HG03442 (cell line): ENCODE measurements around the gene PHIP.
"Not testable (repeated sequence)": the region's sequence is repeated elsewhere in the genome, so short reads cannot be mapped to it uniquely, and the experiment has no call there.

Experiments used
- ATAC-seq: cut with Tn5 transposase; IDR thresholded peaks from one replicate; pipeline ENCODE4 v1.9.1; 2021; ENCODE audit warnings: mild to moderate bottlenecking, moderate library complexity; ENCODE audit not compliant: unreplicated experiment

PHIP gene

DNA sequence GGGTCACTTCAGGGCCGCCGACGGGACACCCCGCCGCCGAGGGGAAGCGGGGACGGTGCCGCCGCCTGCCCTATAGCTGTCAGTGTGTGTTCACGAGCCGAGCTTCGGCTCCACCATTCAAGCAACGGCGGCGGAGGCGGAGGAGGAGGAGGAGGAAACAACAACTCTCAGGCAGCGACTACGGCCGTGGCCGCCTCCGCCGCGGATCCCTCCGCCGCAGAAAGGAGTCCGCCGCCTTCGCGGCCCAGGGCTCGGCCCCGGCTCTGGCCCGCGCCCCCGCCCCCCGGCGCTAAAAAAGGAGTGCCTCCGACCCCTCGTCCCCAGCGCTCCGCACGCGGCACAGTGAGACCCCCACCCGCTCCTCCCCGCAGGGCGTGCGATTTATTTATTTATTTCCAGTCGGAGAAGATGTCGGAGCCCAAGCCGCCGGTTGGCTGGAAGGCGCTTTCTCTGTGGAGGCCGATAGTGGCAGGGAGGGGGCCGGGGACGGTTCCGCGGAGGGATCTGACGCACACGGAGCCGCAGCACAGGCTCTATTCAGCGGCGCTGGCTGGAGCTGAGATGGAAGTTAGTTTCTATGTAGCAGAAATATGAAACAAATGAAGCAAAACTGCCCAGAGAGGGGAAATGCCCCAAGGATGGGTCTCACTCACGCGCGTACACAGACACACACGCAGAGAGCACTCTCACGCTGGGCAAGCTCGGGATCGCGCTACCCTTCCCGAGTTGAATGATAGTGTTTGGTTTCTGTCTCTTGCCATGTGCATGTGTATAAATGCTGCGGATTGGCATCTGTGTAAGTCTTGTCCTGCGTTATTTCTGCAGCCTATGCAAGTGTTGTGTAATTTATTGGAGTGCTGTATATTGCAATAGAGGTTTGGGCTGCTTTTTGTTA lies at the start of gene PHIP:
PHIP (minus strand) TSS at position 180 of the 895 bp plus-strand sequence. CDS start 186 bp downstream, outside the sequence.
- peak; percentile 64 for ATAC-seq

DNA sequence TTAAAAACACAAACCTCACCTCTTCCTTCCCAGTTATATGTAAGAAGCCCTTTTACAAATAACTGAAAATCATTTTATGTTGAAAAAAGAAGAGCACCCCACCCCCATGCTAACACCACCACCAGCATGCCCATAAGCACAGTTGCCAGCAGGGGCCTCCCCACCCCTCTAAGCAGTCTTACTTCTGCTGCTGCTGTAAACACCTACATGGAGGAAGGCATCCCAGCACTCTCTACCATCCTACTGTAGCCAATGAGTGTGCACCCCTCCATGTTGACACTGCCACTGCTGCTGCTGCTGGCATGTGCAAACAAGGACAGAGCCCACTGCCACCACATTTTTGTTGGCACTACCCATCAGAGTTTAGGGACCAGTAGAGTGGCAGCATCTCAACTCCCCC lies 49.6 kb upstream of the PHIP start:
- no peak for ATAC-seq

DNA sequence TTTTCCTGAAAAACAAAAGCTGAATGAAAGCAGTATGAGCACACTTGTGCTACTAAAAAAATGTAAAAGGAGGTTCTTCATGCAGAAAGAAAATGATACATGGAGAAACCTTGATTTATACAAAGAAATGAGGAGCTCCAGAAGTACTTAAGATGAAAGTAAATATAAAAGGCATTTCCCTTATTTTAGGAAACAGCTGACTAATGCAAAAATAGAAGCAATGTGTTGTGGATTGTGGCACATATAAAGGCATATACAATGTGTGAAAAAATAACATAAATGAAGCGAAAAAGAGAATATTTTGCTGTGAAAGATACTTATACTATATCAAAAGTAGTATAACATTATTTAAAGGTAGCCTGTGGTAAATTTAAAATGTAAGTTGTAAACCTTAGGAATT lies 41.2 kb upstream of the PHIP start:
- no peak for ATAC-seq

DNA sequence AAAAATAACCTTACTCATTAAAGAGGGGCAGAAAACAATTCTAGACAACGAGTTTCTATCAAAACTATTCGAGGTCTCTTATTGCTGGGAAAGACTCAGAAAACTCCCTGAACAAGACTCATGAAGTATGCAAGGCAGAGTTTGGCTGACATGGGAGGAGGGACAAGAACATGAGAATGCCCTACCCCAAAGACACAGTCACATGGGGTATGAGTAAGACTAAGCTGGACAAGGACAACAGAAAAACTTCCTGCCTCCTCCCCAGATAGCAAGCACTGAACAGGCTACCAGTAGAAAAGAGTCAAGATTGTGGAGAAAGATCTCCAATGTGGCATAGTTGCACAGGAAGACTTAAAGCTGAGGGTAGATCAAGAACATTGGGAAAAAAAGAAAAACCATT lies 39.7 kb upstream of the PHIP start:
- no peak for ATAC-seq

DNA sequence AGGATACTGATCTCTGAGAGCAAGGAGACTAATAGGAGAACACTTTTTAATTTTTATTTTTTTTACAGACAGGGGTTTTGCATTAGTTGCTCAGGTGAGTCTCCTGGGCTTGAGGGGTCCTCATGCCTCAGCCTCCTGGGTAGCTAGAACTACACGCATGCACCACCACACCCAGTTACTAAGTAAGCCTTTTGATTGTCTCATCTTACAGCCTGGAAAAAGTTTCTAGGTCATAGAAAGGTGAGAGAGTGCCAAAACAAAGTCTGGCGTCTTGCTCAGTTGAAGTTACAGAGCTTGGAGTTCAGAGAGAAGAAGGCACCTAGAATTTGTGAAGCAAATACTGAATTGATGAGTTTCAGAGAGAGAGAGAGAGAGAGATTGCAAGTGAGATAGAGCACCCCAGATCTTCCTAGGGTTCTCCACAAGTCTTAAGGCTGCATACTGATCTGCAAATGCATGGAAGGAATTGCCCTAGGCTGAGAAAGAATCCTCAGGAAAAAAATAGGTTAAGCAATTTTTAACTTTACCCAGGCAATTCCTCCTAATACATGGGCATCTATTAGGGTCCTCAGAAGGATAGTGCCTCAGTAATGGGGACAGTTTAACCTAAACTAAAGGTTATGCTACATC lies 37.6 kb upstream of the PHIP start:
- ATAC-seq: no peak

DNA sequence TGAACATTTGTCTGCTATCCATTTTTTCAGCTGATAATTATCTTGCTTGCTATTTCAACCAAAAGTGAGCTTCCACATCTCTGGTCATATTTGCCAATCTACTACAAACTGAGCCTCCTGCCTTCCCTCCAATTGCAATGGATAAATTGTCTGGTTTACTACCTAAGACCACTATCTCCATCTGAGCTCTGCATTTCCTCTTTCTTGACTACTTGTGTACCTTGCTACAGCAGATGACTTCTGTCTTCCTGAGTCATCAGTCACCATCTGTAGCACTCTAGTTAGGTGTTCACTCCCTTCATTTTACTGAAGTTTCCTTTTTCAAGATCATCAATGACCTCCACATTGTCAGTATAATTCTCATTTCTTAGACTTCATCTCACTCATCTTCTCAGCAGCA lies 33.5 kb upstream of the PHIP start:
- ATAC-seq: no peak

DNA sequence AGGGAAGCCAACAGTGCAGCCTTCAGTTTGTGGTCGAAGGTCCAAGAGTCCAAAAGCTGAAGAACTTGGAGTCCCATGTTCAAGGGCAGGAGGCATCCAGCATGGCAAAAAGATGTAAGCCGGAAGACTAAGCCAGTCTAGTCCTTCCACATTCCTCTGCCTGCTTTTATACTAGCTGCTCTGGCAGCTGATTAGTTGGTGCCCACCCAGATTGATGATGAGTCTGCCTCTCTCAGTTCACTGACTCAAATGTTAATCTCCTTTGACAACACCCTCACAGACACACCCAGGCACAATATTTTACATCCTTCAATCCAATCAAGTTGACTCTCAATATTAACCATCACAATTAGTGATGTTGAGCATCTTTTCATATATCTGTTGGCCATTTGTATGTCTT lies 23.1 kb upstream of the PHIP start:
- no peak for ATAC-seq

DNA sequence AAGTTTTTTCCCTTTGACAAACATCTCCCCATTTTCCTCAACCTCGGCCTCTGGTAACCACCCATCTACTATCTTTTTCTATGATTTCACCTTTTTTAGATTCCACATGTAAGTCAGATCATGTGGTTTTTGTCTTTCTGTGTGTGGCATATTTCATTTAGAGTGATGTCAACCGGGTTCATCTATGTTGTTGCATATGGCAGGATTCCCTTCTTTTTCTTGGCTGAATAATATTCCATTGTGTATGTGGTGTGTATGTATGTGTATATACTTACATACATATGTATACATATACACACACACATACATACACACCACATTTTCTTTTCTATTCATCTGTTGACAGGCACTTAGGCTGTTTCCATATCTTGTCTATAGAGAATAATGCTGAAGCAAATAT lies 22.2 kb upstream of the PHIP start:
- ATAC-seq: no peak

DNA sequence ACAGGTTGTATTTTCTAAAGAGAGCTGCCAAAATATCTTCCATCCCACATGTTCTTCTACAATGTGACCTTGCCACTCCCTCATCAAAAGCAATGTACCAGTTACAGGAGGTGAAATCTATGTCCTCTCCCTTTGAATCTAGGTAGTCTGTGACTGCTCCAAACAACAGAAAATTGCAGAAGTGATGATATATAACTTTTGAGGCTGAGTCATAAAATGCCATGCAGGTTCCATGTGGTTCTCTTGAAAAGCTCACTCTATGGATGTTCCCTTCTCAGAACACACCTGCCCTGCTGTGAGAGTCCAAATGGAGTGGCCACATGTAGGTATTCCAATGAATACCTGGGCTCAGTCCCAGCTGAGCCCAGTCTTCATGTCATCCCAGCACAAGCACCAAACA lies 16.9 kb upstream of the PHIP start:
- ATAC-seq: no peak

DNA sequence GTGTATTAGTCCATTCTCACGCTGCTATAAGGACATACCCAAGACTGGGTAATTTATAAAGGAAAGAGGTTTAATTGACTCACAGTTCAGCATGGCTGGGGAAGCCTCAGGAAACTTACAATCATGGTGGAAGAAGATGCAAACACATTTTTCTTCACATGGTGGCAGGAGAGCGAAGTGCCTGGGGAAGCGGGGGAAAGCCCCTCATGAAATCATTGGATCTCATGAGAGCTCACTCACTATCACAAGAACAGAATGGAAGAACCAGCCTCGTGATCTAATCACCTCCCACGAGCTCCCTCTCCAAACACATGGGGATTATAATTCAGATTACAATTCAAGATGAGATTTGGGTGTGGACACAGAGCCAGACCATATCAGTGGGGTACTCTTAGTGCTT lies 13.7 kb upstream of the PHIP start:
- ATAC-seq: not testable (repeated sequence)

DNA sequence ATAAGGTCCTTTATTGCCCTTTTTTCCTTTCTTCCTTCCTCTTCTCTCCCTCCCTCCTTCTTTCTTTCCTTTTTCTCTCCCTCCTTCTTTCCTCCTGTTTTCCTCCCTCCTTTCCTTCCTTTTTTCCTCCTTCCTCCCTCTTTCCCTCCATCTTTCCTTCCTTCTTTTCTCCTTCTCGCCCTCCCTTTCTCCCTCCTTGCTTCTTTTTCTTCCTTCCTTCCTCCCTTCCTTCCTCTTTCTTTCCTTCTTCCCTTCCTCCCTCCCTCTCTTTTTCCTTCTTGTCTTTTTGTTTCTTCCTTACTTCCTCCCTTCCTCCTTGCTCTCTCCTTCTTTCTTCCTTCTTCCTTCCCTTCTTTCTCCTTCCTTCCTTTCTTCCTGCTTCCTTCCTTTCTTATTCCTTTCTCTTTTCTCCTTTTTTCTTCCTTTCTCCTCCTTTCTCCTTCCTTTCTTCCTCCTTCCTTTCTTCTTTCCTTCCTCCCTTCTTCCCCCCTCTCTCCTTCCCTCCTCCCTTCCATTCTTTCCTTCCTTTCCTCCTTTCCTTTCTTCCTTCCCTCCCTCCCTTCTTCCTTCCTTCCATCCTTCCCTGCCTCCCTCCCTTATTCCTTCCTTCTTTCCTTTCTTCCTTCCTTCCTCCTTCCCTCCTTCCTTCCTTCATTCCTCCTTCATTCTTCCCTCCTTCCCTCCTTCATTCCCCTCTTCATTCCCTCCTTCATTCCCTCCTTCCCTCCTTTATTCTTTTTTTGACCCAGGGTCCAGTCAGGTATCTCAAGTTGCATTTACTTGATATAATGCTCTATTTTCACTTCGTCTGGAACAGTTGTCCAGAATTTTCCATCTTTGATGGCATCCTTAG lies 11.7 kb upstream of the PHIP start:
- ATAC-seq: no peak

DNA sequence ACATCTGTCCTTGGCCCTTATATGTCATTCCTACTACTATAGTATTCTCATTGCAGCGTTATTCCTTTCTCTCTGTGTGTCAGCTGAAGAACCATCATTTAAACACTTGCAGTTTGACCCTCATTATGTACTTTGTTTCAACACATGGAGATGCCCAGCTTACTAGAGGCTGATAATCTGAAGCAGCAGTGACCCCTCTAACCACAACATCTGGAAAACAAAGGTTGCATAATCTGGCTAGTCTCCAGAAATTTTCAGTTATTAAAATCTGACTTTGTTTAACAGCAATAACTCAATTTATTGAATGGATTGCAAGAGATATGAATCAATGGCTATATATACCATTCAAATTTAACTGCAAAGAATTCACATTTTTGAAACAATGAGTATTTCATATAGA lies 6.6 kb upstream of the PHIP start:
- no peak for ATAC-seq

DNA sequence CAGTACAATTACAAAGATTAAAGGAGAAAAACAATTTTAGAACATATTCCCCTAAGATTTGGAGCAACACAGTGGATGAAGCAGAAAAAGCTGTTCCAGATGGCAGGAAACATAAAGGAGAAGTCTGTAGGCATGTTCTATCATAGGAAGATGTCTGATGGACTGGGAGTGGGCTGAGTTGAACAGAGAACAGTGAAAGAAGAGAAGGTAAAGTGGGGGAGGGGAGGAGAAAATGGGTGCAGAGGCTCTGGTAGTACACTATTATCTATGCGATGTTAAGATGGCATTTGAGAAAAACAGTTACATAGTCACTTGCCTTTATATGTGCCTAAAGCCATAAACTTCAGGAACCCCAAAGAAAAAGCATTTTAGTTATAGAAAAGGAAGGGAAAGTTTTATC lies 4.2 kb upstream of the PHIP start:
- no peak for ATAC-seq

DNA sequence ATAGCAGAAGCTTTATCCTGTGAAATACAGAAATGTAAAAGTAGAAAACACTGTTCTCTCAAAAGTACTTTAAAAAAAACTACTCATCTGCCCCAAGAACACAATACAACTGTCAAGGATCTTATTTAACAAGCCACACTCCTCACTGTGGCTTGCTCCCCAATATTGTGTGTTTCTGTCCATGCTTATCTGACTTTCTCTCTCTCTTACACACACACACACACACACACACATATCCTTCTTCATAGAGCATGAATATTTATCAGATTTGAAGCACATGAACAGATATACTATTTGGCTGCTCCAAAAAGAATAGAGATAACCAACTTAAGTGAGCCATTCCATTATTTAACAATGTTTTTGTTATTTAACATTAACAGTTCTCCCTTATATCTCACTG lies 3.6 kb upstream of the PHIP start:
- ATAC-seq: no peak

DNA sequence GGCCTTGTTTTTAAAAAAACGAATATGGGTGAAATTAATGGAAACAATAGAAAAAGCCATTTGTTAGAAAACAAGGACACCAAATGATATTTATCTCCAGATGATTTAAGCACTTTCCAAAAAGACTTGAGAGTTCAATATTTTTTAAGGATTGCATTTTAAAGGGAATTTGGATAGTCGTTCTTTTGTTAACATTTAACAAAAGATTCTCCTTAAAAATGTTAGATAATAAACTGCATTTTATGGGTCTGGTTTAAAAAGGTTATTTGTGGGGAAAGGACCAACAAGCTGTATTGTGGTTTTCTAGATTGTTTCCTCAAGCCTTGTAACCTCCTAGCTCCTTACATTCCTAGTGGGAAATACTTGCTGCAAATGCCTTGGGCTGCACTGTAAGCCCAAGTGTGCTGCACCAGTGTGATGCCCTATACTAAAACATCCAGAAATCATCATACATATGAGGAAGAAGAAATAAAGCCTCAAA lies 1.5 kb upstream of the PHIP start:
- no peak for ATAC-seq

DNA sequence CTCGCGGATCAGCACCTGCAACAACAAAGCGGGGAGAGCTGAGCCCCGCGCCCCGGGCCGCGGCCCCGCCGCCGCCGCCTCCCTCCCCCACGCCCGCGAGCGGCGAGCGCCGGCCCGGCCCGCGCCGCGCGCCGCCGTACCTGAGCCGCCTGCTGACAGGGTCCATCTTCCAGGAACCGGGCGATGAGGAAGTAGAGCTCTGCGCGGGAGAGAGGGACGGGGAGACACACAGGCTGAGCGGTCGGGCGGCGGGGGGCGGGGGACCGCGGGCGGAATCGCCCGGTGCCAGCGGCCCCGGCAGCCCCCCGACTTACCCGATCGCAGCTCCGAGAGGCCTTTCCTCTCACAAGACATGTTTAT lies 359 bp downstream of the PHIP start:
- ATAC-seq: peak; percentile 24

DNA sequence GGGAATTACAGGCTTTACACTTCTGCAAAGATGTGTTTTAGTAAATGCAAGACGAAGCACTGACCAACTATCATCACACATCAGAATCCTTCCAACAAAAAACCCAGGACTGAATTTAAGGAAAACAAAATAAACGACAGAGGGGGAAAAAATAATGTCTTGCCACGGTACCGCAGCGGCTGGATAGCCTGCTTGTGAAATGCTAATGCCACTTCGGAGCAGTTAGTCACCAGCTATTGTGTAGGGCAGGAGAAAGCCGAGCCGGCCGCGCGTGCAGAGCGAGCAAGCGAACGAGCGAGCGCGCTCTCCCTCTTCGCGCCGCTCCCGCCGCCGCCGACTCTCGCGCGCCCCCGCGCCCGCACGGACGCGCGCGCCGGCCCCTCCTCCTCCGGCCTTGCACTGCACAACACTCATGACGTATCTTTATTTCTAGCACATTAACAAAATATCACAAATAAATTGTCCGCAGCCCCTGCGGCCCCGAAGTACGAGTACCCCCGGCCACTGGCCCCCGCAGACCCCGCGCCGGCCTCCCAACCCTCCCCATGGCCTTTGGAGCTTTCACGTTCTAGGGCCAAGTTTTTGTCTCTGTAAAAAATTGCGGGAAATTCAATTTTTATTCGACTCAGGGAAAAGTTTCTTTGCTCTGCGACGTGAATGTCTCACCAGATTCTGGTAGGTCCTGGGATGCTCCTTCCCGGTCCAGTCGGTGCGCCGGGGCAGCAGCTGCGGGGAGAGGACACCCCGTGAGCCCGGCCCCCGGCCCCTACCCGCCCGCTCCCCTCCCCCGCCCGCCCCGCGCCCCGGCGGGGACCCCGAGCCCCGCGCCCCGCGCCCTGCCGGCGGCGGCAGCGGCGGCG lies 1.0 kb downstream of the PHIP start:
- peak; percentile 47 for ATAC-seq

DNA sequence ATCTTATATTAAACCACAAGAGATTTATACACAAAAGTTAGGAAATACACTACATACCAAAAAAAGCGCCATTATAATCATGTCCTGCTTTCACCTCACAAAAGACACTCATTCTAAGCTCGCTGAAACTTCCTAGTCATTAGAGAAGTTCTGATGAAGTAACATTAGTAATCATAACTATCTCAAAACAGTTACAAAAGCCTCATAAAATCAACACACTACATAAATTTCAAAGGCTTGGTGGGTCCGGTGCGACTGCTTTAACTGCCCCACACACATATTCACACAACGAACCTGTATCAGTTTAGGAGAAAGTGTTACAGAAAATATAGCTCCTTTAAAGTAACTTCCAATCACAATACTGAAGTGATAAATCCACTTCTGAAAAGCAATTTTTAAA lies 1.9 kb downstream of the PHIP start:
- ATAC-seq: no peak

DNA sequence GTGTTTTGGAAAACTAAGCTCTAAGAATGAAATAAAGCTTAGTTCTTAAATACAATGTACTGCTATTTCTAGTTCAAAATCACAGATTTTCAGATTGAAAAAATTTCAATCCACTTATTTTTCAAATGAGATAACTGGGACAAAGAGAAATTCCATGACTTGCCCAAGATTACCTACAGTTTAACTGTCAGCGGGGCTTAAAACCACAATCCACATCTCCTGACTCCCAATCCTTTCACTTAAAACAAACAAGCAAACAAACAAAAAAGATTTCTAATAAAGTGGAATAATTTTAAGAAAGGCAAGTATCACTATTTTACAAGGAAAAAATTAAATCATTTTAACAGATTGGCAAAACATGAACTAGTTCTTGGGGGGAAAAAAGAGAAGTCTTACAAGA lies 4.2 kb downstream of the PHIP start:
- no peak for ATAC-seq

DNA sequence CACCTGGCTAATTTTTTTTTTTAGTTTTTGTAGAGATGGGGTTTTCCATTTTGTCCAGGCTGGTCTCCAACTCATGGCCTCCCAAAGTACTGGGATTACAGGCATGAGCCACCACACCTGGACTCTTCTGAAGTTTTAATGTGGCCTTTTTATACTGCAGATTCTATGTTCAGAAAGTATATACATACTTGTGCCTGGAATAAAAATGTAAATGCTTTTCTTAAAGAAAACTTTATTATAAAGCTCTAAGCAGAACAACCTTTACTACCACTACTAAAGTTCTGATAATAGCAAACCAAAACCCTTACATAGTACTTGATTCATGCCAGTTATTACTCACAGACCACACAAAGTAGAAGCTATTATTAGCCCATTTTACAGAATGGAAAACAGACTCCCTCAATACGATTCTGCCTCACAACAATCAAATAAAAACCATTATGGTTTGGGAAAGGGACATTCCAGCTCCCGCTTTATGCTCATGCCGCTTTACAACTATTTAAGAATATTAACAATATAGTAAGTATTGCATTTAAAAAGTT lies 5.3 kb downstream of the PHIP start:
- peak; percentile 38 for ATAC-seq
